ENCODE data around the gene PLCG1. TPM values are rescaled to one million over a fixed set of nuclear protein-coding genes. Genes with fewer than 3 reads are reported as not detected.

Gene PLCG1
- total and polyA plus RNA-seq, 2 experiments from 2014 or later: 27.4 to 206 TPM

DNA sequence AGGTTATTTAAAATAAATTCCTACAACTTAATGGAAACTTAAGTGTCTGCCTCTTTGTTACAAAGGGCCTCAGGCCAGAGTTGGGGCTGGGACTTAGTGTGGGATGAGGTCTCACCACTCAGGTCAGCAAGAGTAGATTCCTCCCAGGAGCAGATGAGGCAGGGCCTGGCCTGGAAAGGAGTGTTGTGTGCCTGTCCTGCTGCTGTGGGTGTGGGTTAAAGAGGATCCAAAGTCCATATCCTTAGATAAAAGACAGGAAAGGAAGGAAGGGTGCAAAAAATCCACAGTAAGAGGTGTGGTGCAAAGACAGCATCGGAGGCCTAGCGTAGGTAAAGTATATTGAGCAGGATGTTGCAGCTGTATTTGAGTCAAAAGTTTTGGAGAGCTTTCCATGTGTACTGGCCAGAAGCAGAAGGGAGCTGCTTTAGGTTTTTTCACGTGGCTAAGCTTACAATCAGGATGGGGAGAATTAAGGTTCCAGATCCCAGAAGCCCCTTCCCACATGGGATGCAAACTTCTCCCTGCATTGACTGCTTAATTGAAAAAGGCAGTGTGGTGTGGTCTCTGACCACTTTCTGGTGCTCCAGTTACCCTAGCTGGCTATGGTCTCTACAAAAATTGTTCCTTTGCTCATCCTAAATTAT lies 12.8 kb upstream of the PLCG1 start:
- Mint-ChIP-seq H3K4me3 (no peak overlapping the region), H3K27ac (no peak overlapping the region), H3K9me3 (no peaks in the 10 kb centered on the region; the same call in 2 of the 3 replicates), H3K4me1 (no peaks in the 10 kb centered on the region), H3K27me3 (ENCODE audit: insufficient read depth, low read depth, poor library complexity) (peaks cover 4% of the 10 kb centered on the region), H3K36me3 (ENCODE audit: low read depth) (peaks cover 75% of the 10 kb centered on the region)
- H3K27me3 ChIP-seq (ENCODE audit: insufficient read depth): no peaks in the 10 kb centered on the region
- no peaks in the 10 kb centered on the region for H3K9me2 ChIP-seq (ENCODE audit: insufficient read depth)
- H3K4me2 ChIP-seq: no peak overlapping the region
- H3K36me3 ChIP-seq (ENCODE audit: insufficient read depth): peaks cover 43% of the 10 kb centered on the region
- no peaks in the 10 kb centered on the region for H3F3A ChIP-seq (replicated peaks; ENCODE audit: low read depth)
- no peak overlapping the region for H2AFZ ChIP-seq
- ATAC-seq (no peak), DNase-seq (ENCODE audit: low spot score) (no peak)
- H4K20me1 ChIP-seq (replicated peaks; ENCODE audit: insufficient read depth): peaks cover 16% of the 10 kb centered on the region; the same call in 1 of the 2 replicates
- H3K79me2 ChIP-seq (replicated peaks; ENCODE audit: insufficient read depth): no peaks in the 10 kb centered on the region
- TF ChIP-seq STAT1 (IDR thresholded peaks at IDR 0.05; ENCODE audit: unreplicated experiment): no peak
- no peak overlapping the region for H3K27ac ChIP-seq (ENCODE audit: low read depth)
- no peak overlapping the region for H3K4me3 ChIP-seq
- no peaks in the 10 kb centered on the region for H3K4me1 ChIP-seq (ENCODE audit: insufficient read depth)

DNA sequence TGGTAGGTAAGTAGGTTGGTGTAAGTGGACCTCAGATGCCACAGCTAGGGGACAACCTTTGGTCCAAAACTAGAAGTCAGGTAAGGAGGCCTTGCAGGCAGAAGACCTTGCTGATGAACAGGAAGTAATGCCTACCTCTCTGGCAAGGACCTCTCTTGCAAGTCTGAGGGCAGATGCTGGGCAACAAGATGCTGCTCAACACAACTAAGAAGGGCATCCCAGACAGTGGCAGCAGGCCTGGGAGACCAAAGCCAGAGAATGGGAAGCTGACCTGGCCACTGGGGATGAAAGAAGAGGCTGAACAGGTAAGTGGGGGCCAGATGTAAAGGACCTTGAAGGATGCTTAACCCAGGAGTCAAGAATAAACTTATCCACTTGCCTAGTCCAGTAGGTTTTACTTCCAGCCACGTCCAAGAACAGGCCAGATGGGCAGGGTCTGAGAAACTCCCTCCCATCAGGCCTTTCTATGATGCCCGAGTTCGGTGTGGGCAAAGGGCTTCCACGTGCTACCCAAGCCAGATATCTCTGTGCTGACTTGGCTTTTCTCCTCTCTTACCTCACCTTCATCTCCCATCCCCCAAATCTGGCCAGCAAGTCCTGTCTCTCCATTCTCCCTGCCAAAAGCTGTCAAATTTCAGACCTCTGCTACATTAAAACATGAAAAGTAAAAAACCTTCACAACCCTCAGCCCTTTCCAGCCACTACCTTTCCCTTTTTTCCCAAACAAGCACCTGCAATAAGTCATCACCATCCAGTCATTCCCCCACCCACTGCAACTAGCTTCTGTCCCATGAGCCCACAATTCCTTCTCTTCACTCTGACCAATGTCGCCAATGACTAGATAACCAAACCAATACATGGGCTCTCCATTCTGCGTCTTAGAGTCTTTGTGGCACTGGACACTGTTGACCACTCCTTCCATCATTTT lies 11.5 kb upstream of the PLCG1 start:
- no peak overlapping the region for H3K27ac Mint-ChIP-seq
- Histone ChIP-seq H3K4me3 (no peak overlapping the region), H3K36me3 (ENCODE audit: insufficient read depth) (peaks cover 33% of the 10 kb centered on the region)
- TF ChIP-seq, protein P1, sequence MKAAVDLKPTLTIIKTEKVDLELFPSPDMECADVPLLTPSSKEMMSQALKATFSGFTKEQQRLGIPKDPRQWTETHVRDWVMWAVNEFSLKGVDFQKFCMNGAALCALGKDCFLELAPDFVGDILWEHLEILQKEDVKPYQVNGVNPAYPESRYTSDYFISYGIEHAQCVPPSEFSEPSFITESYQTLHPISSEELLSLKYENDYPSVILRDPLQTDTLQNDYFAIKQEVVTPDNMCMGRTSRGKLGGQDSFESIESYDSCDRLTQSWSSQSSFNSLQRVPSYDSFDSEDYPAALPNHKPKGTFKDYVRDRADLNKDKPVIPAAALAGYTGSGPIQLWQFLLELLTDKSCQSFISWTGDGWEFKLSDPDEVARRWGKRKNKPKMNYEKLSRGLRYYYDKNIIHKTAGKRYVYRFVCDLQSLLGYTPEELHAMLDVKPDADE (IDR thresholded peaks at IDR 0.05): no peak
- TF ChIP-seq JUNB (IDR thresholded peaks at IDR 0.05; ENCODE audit: unreplicated experiment): no peak
- TF ChIP-seq NANOG (IDR thresholded peaks at IDR 0.05; ENCODE audit: borderline replicate concordance): no peak
- no peak for TF ChIP-seq STAT1 (IDR thresholded peaks at IDR 0.05; ENCODE audit: unreplicated experiment)
- TF ChIP-seq EZH2phosphoT487 (IDR thresholded peaks at IDR 0.05; ENCODE audit: unreplicated experiment): no peak
- TF ChIP-seq ZNF114 (CRISPR knock-in tag; IDR thresholded peaks at IDR 0.05): no peak
- TF ChIP-seq, protein P2, sequence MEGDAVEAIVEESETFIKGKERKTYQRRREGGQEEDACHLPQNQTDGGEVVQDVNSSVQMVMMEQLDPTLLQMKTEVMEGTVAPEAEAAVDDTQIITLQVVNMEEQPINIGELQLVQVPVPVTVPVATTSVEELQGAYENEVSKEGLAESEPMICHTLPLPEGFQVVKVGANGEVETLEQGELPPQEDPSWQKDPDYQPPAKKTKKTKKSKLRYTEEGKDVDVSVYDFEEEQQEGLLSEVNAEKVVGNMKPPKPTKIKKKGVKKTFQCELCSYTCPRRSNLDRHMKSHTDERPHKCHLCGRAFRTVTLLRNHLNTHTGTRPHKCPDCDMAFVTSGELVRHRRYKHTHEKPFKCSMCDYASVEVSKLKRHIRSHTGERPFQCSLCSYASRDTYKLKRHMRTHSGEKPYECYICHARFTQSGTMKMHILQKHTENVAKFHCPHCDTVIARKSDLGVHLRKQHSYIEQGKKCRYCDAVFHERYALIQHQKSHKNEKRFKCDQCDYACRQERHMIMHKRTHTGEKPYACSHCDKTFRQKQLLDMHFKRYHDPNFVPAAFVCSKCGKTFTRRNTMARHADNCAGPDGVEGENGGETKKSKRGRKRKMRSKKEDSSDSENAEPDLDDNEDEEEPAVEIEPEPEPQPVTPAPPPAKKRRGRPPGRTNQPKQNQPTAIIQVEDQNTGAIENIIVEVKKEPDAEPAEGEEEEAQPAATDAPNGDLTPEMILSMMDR (conservative IDR thresholded peaks at IDR 0.05; ENCODE audit: low read depth in 2 of 2): no peak
- TF ChIP-seq CREB1 (CRISPR knock-in tag; IDR thresholded peaks at IDR 0.05; ENCODE audit: low read depth): no peak
- no peak for TF ChIP-seq EZH2 (IDR thresholded peaks at IDR 0.05; ENCODE audit: low read depth, unreplicated experiment)
- TF ChIP-seq, protein P3, sequence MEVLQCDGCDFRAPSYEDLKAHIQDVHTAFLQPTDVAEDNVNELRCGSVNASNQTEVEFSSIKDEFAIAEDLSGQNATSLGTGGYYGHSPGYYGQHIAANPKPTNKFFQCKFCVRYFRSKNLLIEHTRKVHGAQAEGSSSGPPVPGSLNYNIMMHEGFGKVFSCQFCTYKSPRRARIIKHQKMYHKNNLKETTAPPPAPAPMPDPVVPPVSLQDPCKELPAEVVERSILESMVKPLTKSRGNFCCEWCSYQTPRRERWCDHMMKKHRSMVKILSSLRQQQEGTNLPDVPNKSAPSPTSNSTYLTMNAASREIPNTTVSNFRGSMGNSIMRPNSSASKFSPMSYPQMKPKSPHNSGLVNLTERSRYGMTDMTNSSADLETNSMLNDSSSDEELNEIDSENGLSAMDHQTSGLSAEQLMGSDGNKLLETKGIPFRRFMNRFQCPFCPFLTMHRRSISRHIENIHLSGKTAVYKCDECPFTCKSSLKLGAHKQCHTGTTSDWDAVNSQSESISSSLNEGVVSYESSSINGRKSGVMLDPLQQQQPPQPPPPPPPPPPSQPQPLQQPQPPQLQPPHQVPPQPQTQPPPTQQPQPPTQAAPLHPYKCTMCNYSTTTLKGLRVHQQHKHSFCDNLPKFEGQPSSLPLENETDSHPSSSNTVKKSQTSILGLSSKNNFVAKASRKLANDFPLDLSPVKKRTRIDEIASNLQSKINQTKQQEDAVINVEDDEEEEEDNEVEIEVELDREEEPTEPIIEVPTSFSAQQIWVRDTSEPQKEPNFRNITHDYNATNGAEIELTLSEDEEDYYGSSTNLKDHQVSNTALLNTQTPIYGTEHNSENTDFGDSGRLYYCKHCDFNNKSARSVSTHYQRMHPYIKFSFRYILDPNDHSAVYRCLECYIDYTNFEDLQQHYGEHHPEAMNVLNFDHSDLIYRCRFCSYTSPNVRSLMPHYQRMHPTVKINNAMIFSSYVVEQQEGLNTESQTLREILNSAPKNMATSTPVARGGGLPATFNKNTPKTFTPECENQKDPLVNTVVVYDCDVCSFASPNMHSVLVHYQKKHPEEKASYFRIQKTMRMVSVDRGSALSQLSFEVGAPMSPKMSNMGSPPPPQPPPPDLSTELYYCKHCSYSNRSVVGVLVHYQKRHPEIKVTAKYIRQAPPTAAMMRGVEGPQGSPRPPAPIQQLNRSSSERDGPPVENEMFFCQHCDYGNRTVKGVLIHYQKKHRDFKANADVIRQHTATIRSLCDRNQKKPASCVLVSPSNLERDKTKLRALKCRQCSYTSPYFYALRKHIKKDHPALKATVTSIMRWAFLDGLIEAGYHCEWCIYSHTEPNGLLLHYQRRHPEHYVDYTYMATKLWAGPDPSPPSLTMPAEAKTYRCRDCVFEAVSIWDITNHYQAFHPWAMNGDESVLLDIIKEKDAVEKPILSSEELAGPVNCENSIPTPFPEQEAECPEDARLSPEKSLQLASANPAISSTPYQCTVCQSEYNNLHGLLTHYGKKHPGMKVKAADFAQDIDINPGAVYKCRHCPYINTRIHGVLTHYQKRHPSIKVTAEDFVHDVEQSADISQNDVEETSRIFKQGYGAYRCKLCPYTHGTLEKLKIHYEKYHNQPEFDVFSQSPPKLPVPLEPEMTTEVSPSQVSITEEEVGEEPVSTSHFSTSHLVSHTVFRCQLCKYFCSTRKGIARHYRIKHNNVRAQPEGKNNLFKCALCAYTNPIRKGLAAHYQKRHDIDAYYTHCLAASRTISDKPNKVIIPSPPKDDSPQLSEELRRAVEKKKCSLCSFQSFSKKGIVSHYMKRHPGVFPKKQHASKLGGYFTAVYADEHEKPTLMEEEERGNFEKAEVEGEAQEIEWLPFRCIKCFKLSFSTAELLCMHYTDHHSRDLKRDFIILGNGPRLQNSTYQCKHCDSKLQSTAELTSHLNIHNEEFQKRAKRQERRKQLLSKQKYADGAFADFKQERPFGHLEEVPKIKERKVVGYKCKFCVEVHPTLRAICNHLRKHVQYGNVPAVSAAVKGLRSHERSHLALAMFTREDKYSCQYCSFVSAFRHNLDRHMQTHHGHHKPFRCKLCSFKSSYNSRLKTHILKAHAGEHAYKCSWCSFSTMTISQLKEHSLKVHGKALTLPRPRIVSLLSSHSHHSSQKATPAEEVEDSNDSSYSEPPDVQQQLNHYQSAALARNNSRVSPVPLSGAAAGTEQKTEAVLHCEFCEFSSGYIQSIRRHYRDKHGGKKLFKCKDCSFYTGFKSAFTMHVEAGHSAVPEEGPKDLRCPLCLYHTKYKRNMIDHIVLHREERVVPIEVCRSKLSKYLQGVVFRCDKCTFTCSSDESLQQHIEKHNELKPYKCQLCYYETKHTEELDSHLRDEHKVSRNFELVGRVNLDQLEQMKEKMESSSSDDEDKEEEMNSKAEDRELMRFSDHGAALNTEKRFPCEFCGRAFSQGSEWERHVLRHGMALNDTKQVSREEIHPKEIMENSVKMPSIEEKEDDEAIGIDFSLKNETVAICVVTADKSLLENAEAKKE (CRISPR knock-in tag; IDR thresholded peaks at IDR 0.05): no peak

More for the DNA sequence above, 11.5 kb upstream of the PLCG1 start:
- Histone ChIP-seq H3K79me2 (replicated peaks; ENCODE audit: insufficient read depth) (no peaks in the 10 kb centered on the region), H3K27me3 (ENCODE audit: insufficient read depth) (no peaks in the 10 kb centered on the region), H3F3A (replicated peaks; ENCODE audit: low read depth) (no peaks in the 10 kb centered on the region), H3K4me2 (no peak overlapping the region), H3K27ac (ENCODE audit: low read depth) (no peak overlapping the region), H3K9me2 (ENCODE audit: insufficient read depth) (no peaks in the 10 kb centered on the region), H3K4me1 (ENCODE audit: insufficient read depth) (no peaks in the 10 kb centered on the region), H2AFZ (no peak overlapping the region), H4K20me1 (replicated peaks; ENCODE audit: insufficient read depth) (peaks cover 16% of the 10 kb centered on the region; the same call in 1 of the 2 replicates)
- DNase-seq (ENCODE audit: low spot score) (no peak), ATAC-seq (no peak)
- Mint-ChIP-seq H3K4me1 (no peaks in the 10 kb centered on the region), H3K27me3 (ENCODE audit: insufficient read depth, low read depth, poor library complexity) (peaks cover 4% of the 10 kb centered on the region), H3K4me3 (no peak overlapping the region), H3K36me3 (ENCODE audit: low read depth) (peaks cover 67% of the 10 kb centered on the region), H3K9me3 (no peaks in the 10 kb centered on the region; the same call in 2 of the 3 replicates)

All from GM23338 (cell line).